ENCODE measurements around the gene GAS2L3. TPM values are rescaled to one million over a fixed set of nuclear protein-coding genes. Genes with fewer than 3 reads are reported as not detected.

GAS2L3 gene
- total and polyA plus RNA-seq, 2 of the 13 experiments (the other 11 are each of a cell fraction or from before 2014, with no cell fraction given) = 7.0 to 20.8 TPM

DNA sequence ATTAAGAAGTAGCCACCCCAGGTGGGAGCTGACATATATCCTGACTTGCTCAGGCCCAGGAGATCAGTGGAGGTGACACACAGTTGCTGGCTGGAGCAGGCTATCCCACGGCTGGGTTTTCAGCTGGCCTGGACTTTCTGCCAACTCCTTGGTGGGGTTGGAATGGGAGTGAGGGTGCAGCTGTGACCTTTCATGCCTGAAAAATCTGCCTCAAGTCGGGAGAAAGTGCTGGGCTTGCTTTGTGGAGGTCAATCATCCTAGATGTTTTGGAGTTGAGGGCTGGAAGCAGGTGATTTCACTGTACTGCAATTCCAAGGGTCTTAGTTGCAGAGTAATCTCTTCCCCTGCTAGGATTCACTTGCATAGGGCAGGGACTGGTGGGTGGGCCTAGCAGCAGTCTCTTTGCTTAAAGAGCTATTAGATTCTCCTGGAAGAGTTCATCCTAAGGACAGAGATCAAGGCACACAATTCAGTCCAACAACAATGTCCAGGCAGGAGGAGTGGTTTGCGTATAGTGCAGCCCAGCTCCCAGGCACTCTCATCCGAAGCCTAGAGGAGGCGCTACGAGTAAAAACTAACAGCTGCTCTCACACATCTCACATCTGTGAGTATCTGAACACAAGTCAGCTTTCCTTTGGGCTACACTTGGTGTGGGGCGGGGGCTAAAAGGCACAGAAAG is 98.1 kb downstream of the GAS2L3 start (continued):
- TF ChIP-seq, protein P1, sequence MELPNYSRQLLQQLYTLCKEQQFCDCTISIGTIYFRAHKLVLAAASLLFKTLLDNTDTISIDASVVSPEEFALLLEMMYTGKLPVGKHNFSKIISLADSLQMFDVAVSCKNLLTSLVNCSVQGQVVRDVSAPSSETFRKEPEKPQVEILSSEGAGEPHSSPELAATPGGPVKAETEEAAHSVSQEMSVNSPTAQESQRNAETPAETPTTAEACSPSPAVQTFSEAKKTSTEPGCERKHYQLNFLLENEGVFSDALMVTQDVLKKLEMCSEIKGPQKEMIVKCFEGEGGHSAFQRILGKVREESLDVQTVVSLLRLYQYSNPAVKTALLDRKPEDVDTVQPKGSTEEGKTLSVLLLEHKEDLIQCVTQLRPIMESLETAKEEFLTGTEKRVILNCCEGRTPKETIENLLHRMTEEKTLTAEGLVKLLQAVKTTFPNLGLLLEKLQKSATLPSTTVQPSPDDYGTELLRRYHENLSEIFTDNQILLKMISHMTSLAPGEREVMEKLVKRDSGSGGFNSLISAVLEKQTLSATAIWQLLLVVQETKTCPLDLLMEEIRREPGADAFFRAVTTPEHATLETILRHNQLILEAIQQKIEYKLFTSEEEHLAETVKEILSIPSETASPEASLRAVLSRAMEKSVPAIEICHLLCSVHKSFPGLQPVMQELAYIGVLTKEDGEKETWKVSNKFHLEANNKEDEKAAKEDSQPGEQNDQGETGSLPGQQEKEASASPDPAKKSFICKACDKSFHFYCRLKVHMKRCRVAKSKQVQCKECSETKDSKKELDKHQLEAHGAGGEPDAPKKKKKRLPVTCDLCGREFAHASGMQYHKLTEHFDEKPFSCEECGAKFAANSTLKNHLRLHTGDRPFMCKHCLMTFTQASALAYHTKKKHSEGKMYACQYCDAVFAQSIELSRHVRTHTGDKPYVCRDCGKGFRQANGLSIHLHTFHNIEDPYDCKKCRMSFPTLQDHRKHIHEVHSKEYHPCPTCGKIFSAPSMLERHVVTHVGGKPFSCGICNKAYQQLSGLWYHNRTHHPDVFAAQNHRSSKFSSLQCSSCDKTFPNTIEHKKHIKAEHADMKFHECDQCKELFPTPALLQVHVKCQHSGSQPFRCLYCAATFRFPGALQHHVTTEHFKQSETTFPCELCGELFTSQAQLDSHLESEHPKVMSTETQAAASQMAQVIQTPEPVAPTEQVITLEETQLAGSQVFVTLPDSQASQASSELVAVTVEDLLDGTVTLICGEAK (IDR thresholded peaks at IDR 0.05) = no peak
- TF ChIP-seq, protein P1 (CRISPR knock-in tag; IDR thresholded peaks at IDR 0.05) = no peak
- no peak for TF ChIP-seq SALL1 (CRISPR knock-in tag; IDR thresholded peaks at IDR 0.05)
- 0 out of 2 replicates have a peak, but pooled peaks have one; percentile 13 for TF ChIP-seq RXRB (CRISPR knock-in tag; IDR thresholded peaks at IDR 0.05; ENCODE audit: borderline replicate concordance)
- TF ChIP-seq ZNF709 (CRISPR knock-in tag; IDR thresholded peaks at IDR 0.05) = no peak
